HFFc6 (cell line): Measurements from ENCODE around the gene GRID1. TPM values are rescaled to one million over a fixed set of nuclear protein-coding genes. Genes with fewer than 3 reads are reported as not detected.

Source experiments
- DNase-seq: peaks from one replicate; pipeline ENCODE4 v3.0.0-alpha.2; 2018
- H3K27ac Mint-ChIP-seq: 2 replicates; pipeline ENCODE4 v1.8.0; 2020; ENCODE audit warnings: mild to moderate bottlenecking, mixed read lengths
- H3K27me3 Mint-ChIP-seq: 2 replicates; pipeline ENCODE4 v1.8.0; 2021; ENCODE audit warnings: mild to moderate bottlenecking, moderate library complexity, mixed read lengths; ENCODE audit not compliant: insufficient read depth
- H3K36me3 Mint-ChIP-seq: 2 replicates; pipeline ENCODE4 v1.8.0; 2021; ENCODE audit warnings: low read depth, mixed read lengths
- H3K4me1 Mint-ChIP-seq: 2 replicates; pipeline ENCODE4 v1.8.0; 2020; ENCODE audit warnings: low read depth, mixed read lengths
- H3K4me3 Mint-ChIP-seq: 2 replicates; pipeline ENCODE4 v1.8.0; 2020; ENCODE audit warnings: mild to moderate bottlenecking, moderate library complexity, mixed read lengths
- H3K9me3 Mint-ChIP-seq: 2 replicates; pipeline ENCODE4 v1.8.0; 2020; ENCODE audit warnings: mild to moderate bottlenecking, mixed read lengths
- CTCF ChIP-seq: fragments of 200-600 bp; sonication (generic); IDR thresholded peaks from 2 replicates; pipeline ENCODE4 v1.5.0; 2021; ENCODE audit warnings: antibody characterized with exemption, mild to moderate bottlenecking
- total RNA-seq, 6 experiments: library from RNA; stranded (reverse); fragmentation: NEBNext Ultra II Directional; extraction: Animal tissue kit (Norgen Biotek cat#: 25700); gene quantifications; 2 replicates in 1 of 6; 3 replicates in 5 of 6; pipeline ENCODE4 v1.2.3, GENCODE V29; 2021

Gene GRID1
- total RNA-seq, 6 experiments from 2014 or later: not detected

DNA sequence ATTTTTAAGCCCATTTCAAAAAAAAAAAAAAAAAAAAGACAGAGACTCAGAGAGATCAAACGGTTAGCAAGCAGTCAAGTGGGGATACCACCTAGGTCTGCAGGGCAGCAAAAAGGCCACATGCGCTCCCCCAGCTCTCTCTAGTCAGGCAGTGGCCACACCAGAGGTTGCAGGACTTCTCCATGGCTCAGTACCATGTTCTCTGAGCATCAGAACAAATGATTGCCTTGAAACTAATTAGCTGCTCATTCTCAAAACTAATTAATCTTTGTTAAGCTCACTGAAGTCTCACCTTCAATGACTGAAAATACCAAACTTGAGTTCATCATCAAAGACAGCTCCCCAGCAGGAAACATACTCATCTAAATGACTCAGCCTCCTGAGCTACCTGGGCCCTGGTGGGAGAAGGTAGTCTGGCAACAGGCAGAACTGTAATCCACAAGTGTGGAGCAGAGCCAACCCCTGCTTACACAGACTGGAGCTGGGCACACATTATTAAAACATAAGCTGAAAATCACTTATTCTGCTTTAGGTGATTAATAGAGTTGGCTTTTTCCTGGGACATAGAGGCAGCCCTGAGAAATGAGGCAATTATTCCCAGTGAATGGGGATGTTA lies 319.6 kb downstream of the GRID1 start:
- Mint-ChIP-seq H3K36me3 (0 out of 2 replicates have a peak, but pooled peaks cover 10% of the 10 kb centered on the region), H3K9me3 (peaks cover 31% of the 10 kb centered on the region), H3K27ac (no peak overlapping the region)

GRCh38 chr10:86045896-86046295 lies 320.7 kb downstream of the GRID1 start:
- H3K27ac Mint-ChIP-seq: no peak overlapping the region
- H3K4me1 Mint-ChIP-seq: no peaks in the 10 kb centered on the region
- 0 out of 2 replicates have a peak, but pooled peaks cover 10% of the 10 kb centered on the region for H3K36me3 Mint-ChIP-seq
- H3K27me3 Mint-ChIP-seq: no peaks in the 10 kb centered on the region; the same call in 1 of the 2 replicates
- no peak overlapping the region for H3K4me3 Mint-ChIP-seq
- H3K9me3 Mint-ChIP-seq: peaks cover 37% of the 10 kb centered on the region
- TF ChIP-seq CTCF: no peak
- DNase-seq: no peak

More for the DNA sequence above, 319.6 kb downstream of the GRID1 start:
- Mint-ChIP-seq H3K4me3 (no peak overlapping the region), H3K27me3 (no peaks in the 10 kb centered on the region; the same call in 1 of the 2 replicates), H3K4me1 (no peaks in the 10 kb centered on the region)
- no peak for TF ChIP-seq CTCF
- DNase-seq: no peak

DNA sequence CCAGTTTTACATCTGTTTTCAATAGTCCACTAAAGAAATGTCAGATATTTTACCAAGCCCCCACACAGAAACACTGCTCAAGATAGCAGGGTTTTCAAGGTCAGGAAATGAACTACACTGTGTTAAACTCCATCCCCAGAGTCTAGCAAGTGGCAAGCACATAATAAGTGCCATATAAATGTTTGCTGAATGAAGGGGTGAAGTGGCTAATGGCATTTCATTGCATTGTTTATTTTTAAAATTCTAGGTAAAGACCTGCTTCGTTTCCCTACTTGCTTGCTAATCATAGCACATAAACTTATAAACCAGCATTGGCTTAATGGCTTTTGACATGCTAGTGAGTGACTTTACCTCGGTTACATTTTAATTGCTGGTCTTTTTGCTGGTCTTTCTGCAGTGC lies 322.6 kb downstream of the GRID1 start:
- H3K27me3 Mint-ChIP-seq: no peaks in the 10 kb centered on the region; the same call in 1 of the 2 replicates

DNA sequence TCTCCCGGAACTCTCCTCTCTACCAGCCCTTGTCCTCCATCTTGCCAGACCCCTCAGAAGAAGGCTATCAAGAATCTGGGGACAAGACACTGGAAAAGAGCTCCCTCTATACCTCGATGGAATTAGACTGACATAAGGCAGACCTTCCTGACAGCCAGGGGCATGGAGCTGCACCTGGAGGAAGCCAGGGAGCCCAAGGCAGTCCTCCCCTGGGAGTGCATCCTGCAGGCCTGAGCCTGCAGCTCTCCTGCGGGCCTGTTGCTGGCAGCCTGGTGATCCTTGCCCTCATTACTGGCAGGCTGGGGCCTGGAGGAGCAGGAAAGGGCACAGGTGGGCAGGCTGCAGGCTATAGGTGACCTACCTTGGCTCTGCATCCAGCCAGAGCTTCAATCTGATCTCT lies 323.4 kb downstream of the GRID1 start:
- no peaks in the 10 kb centered on the region; the same call in 1 of the 2 replicates for H3K27me3 Mint-ChIP-seq
- TF ChIP-seq CTCF: no peak
- H3K27ac Mint-ChIP-seq: no peak overlapping the region
- H3K4me3 Mint-ChIP-seq: no peak overlapping the region
- peaks cover 42% of the 10 kb centered on the region for H3K9me3 Mint-ChIP-seq
- DNase-seq: no peak
- H3K4me1 Mint-ChIP-seq: no peaks in the 10 kb centered on the region
- H3K36me3 Mint-ChIP-seq: 0 out of 2 replicates have a peak, but pooled peaks cover 5% of the 10 kb centered on the region

More for the DNA sequence above, 322.6 kb downstream of the GRID1 start:
- Mint-ChIP-seq H3K27ac (no peak overlapping the region), H3K36me3 (0 out of 2 replicates have a peak, but pooled peaks cover 5% of the 10 kb centered on the region), H3K9me3 (peaks cover 37% of the 10 kb centered on the region), H3K4me3 (no peak overlapping the region), H3K4me1 (no peaks in the 10 kb centered on the region)
- no peak for TF ChIP-seq CTCF
- DNase-seq: no peak

DNA sequence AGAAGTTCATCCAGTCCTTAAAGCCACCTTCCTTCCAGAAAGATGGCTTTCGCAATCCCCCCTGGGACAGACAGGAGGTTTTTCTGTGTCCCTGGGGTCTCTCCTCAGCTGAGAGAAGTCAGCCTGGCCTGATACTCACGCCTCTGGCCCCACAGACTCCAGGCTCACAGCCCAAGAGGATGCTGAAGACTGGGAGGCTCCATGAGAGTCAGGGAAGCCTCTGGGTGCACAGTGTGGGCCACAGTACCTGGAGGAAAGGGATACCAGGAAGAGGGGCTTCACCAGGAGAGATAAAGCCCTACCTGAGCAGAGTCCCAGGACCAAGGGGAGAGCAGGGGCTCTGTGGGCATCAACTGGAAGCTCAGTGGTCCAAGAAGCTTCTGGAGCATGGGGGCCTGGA lies 324.4 kb downstream of the GRID1 start:
- Mint-ChIP-seq H3K27ac (no peak overlapping the region), H3K4me1 (no peaks in the 10 kb centered on the region), H3K4me3 (no peak overlapping the region)

More for the DNA sequence above, 324.4 kb downstream of the GRID1 start:
- no peak for TF ChIP-seq CTCF
- Mint-ChIP-seq H3K36me3 (0 out of 2 replicates have a peak, but pooled peaks cover 5% of the 10 kb centered on the region), H3K9me3 (peaks cover 42% of the 10 kb centered on the region), H3K27me3 (no peaks in the 10 kb centered on the region; the same call in 1 of the 2 replicates)
- DNase-seq: no peak
